ENCODE results near the gene USP26. TPM values are rescaled to one million over a fixed set of nuclear protein-coding genes. Genes with fewer than 3 reads are reported as not detected.

USP26 gene
- total RNA-seq, 3 donors from 2014 or later: not detected

DNA sequence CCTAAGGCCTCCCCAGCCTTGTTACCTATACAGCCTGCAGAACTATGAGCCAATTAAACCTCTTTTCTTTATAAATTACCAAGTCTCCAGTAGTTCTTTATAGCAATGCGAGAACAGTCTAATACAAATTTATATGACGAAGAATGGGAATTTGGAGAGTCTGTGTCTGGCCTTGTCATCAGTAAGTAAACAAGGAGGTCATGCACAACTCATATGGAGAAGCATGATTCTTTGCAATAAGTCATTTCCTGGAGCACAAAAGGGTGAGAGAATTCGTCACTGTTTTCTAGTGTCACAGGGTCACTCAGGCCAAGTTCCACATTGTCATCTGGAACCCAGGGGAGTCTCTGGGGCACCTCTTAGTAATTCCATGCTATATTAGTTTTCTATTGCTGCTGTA is 89.5 kb downstream of the USP26 start:
- ATAC-seq: no peak

DNA sequence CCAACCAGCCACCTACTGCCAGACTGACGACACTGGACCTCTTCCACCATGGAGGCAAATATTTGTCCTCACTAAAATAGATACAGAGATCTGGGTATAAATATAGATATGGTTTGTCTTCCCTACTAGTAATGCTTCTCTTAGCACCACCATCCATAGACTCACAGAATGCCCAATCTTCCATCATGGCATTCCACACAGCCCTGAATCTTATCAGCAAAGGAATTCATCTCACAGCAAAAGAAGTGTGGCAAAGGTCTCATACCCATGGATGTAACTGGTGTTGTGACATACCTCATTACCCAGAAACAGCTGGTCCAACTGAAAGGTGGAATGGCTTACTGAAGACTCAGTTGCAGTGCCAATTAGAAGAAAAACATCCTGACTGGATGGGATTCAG is 91.3 kb downstream of the USP26 start:
- H3K36me3 ChIP-seq (ENCODE audit: low read depth): no peaks in the 10 kb centered on the region
- intact Hi-C loops (cut with DNase I, micrococcal nuclease): no loop called here
- H3K4me3 ChIP-seq: no peak overlapping the region
- TF ChIP-seq, protein P1, sequence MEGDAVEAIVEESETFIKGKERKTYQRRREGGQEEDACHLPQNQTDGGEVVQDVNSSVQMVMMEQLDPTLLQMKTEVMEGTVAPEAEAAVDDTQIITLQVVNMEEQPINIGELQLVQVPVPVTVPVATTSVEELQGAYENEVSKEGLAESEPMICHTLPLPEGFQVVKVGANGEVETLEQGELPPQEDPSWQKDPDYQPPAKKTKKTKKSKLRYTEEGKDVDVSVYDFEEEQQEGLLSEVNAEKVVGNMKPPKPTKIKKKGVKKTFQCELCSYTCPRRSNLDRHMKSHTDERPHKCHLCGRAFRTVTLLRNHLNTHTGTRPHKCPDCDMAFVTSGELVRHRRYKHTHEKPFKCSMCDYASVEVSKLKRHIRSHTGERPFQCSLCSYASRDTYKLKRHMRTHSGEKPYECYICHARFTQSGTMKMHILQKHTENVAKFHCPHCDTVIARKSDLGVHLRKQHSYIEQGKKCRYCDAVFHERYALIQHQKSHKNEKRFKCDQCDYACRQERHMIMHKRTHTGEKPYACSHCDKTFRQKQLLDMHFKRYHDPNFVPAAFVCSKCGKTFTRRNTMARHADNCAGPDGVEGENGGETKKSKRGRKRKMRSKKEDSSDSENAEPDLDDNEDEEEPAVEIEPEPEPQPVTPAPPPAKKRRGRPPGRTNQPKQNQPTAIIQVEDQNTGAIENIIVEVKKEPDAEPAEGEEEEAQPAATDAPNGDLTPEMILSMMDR (IDR thresholded peaks at IDR 0.05): no peak
- no peak for ATAC-seq
- no peaks in the 10 kb centered on the region for H3K9me3 ChIP-seq
- no peak for DNase-seq
- no peaks in the 10 kb centered on the region for H3K4me1 ChIP-seq (ENCODE audit: low read depth)

More for the DNA sequence above, 89.5 kb downstream of the USP26 start:
- intact Hi-C loops (cut with DNase I, micrococcal nuclease): no loop called here
- DNase-seq: no peak
- Histone ChIP-seq H3K9me3 (no peaks in the 10 kb centered on the region), H3K4me1 (ENCODE audit: low read depth) (no peaks in the 10 kb centered on the region), H3K4me3 (no peak overlapping the region), H3K36me3 (ENCODE audit: low read depth) (no peaks in the 10 kb centered on the region)
- TF ChIP-seq, protein P1 (IDR thresholded peaks at IDR 0.05): no peak

DNA sequence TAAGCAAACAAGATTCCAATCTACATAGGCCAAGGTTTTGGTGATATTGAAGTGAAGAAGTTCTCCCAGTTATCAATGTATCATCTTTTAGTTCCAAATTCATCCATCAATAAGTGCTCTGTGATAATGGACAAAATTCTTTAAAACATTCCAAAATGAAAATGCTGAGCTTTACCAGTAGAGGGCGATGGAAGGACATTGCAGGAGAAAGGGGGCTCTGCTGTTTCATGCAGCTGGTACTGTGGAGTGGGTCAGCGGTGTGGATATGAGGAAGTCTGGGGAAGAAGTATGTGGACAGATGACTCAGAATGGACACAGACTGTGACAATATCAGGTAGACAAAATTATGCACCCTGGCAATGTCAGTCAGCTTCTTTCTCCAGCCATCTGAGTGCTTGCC is 91.9 kb downstream of the USP26 start:
- Histone ChIP-seq H3K9me3 (no peaks in the 10 kb centered on the region), H3K4me1 (ENCODE audit: low read depth) (no peaks in the 10 kb centered on the region), H3K36me3 (ENCODE audit: low read depth) (no peaks in the 10 kb centered on the region), H3K4me3 (no peak overlapping the region)
- TF ChIP-seq, protein P1 (IDR thresholded peaks at IDR 0.05): no peak
- DNase-seq: no peak
- intact Hi-C loops (cut with DNase I, micrococcal nuclease): no loop called here
- no peak for ATAC-seq

DNA sequence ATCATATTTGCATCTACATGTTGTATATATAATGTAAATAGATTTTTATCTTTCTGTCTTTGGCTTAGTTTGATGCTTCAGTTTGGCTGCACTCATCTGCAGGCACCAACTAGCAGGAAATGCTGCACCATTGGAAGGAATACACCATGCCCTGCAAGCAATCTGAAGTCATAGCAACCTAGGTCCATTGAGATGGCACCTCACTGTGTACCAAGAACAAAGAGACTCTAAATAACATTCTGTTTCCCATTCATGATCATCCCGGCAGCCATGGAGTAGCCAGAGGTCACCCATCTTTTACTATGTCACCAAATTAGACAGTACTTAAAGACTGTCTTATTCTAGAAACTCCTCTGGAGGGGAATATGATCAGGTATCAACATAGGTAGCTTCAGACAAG is 97.7 kb downstream of the USP26 start:
- ATAC-seq: no peak
- intact Hi-C loops (cut with DNase I, micrococcal nuclease): no loop called here
- TF ChIP-seq, protein P1 (IDR thresholded peaks at IDR 0.05): no peak
- no peaks in the 10 kb centered on the region for H3K4me1 ChIP-seq (ENCODE audit: low read depth)
- no peak for DNase-seq
- no peaks in the 10 kb centered on the region for H3K9me3 ChIP-seq
- H3K36me3 ChIP-seq (ENCODE audit: low read depth): no peaks in the 10 kb centered on the region
- no peak overlapping the region for H3K4me3 ChIP-seq

DNA sequence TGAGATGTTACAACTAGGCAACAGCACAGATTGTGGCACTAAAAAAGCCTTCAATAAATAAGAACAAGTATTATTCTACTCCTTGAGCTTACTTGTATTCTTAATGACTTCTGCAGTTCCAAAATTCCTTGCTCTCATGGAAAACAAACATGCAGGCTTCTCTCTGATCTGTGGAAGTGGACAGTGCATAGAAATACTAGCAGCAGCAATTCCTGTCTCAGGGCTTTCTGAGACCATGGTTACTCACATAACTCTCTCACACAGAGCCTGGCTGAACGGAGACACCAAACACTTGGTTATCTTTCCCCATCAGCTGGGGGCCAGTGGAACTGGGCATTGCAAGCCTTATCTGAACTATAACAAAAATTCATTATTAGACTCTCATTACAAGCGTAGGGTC is 106.1 kb downstream of the USP26 start:
- DNase-seq (no peak), ATAC-seq (no peak)
- Histone ChIP-seq H3K9me3 (no peaks in the 10 kb centered on the region), H3K4me3 (no peak overlapping the region), H3K4me1 (ENCODE audit: low read depth) (no peaks in the 10 kb centered on the region), H3K36me3 (ENCODE audit: low read depth) (no peaks in the 10 kb centered on the region)
- intact Hi-C loops (cut with DNase I, micrococcal nuclease): no loop called here
- TF ChIP-seq, protein P1 (IDR thresholded peaks at IDR 0.05): no peak

DNA sequence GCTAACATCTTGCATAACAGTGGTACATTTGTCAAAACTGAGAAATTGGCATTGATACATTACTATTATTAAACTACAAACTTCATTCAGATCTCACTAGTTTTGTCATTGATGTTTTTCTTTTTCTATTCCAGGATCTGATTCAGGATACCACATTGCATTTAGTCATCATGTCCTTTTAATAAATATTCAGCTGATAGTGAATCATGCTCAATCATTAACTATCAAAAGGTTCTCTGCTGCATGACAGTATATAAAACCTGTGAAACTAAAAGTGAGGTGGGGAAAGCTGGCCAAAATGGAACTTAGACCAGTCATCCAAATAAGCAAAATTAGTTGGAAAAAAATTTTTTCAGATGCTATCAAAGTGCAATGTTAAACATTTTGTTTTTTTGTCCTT is 110.4 kb downstream of the USP26 start:
- no peaks in the 10 kb centered on the region for H3K36me3 ChIP-seq (ENCODE audit: low read depth)
- DNase-seq: no peak
- no peaks in the 10 kb centered on the region for H3K4me1 ChIP-seq (ENCODE audit: low read depth)
- no peak for ATAC-seq
- H3K9me3 ChIP-seq: no peaks in the 10 kb centered on the region
- intact Hi-C loops (cut with DNase I, micrococcal nuclease): no loop called here
- TF ChIP-seq, protein P1 (IDR thresholded peaks at IDR 0.05): no peak
- no peak overlapping the region for H3K4me3 ChIP-seq
